ENCODE data around the gene SCARF1.
A peak's percentile ranks its signal among the peaks of the same experiment; 100 is the strongest.

SCARF1 gene

GRCh38 chr17:1643293-1643998 lies 2.1 kb downstream of the SCARF1 start:
- DNase-seq (ENCODE audit: low read depth, low spot score), result no peak
- TF ChIP-seq EZH2 (IDR thresholded peaks at IDR 0.05), result no peak
- Histone ChIP-seq H3K4me3 (peak overlapping the region; percentile 62), H3K27ac (no peak overlapping the region), H3K36me3 (ENCODE audit: insufficient read depth, low read length) (no peaks in the 10 kb centered on the region), H3K9ac (ENCODE audit: insufficient read length) (no peak overlapping the region), H3K9me3 (ENCODE audit: low read depth, low read length) (no peaks in the 10 kb centered on the region)

- no peak overlapping the region for H3K4me3 ChIP-seq
- DNase-seq (ENCODE audit: low read depth, low spot score), result no peak
- no peak overlapping the region for H3K27ac ChIP-seq
- TF ChIP-seq POLR2AphosphoS5 (IDR thresholded peaks at IDR 0.05; ENCODE audit: borderline replicate concordance, low read depth, low read length) (no peak), EZH2 (IDR thresholded peaks at IDR 0.05) (no peak), FOXP2 (optimal IDR thresholded peaks at IDR 0.05; ENCODE audit: control extremely low read depth, extremely low read length, insufficient read depth) (no peak)
- H3K36me3 ChIP-seq (ENCODE audit: insufficient read depth, low read length), result no peaks in the 10 kb centered on the region
- H3K9ac ChIP-seq (ENCODE audit: insufficient read length), result no peak overlapping the region
- no peaks in the 10 kb centered on the region for H3K9me3 ChIP-seq (ENCODE audit: low read depth, low read length)
Measured at GRCh38 chr17:1641065-1641403, 4.5 kb downstream of the SCARF1 start.

- Histone ChIP-seq H3K27ac (no peak overlapping the region), H3K9me3 (ENCODE audit: low read depth, low read length) (no peaks in the 10 kb centered on the region), H3K4me3 (no peak overlapping the region), H3K9ac (ENCODE audit: insufficient read length) (no peak overlapping the region), H3K36me3 (ENCODE audit: insufficient read depth, low read length) (no peaks in the 10 kb centered on the region)
- DNase-seq (ENCODE audit: low read depth, low spot score), result no peak
- no peak for TF ChIP-seq POLR2AphosphoS5 (IDR thresholded peaks at IDR 0.05; ENCODE audit: borderline replicate concordance, low read depth, low read length)
- TF ChIP-seq EZH2 (IDR thresholded peaks at IDR 0.05), result no peak
- TF ChIP-seq FOXP2 (optimal IDR thresholded peaks at IDR 0.05; ENCODE audit: control extremely low read depth, extremely low read length, insufficient read depth), result no peak
Measured at GRCh38 chr17:1640329-1641064, 5.0 kb downstream of the SCARF1 start.

- TF ChIP-seq FOXP2 (optimal IDR thresholded peaks at IDR 0.05; ENCODE audit: control extremely low read depth, extremely low read length, insufficient read depth) (no peak), EZH2 (IDR thresholded peaks at IDR 0.05) (no peak), POLR2AphosphoS5 (IDR thresholded peaks at IDR 0.05; ENCODE audit: borderline replicate concordance, low read depth, low read length) (no peak)
- no peak overlapping the region for H3K4me3 ChIP-seq
- DNase-seq (ENCODE audit: low read depth, low spot score), result no peak
- no peaks in the 10 kb centered on the region for H3K36me3 ChIP-seq (ENCODE audit: insufficient read depth, low read length)
- no peaks in the 10 kb centered on the region for H3K9me3 ChIP-seq (ENCODE audit: low read depth, low read length)
- no peak overlapping the region for H3K9ac ChIP-seq (ENCODE audit: insufficient read length)
- no peak overlapping the region for H3K27ac ChIP-seq
Measured at GRCh38 chr17:1639549-1640180, 5.9 kb downstream of the SCARF1 start.

- no peak overlapping the region for H3K9ac ChIP-seq (ENCODE audit: insufficient read length)
- H3K27ac ChIP-seq, result no peak overlapping the region
- no peak for DNase-seq (ENCODE audit: low read depth, low spot score)
- H3K9me3 ChIP-seq (ENCODE audit: low read depth, low read length), result no peaks in the 10 kb centered on the region
- no peak overlapping the region for H3K4me3 ChIP-seq
- no peaks in the 10 kb centered on the region for H3K36me3 ChIP-seq (ENCODE audit: insufficient read depth, low read length)
- TF ChIP-seq POLR2AphosphoS5 (IDR thresholded peaks at IDR 0.05; ENCODE audit: borderline replicate concordance, low read depth, low read length) (no peak), FOXP2 (optimal IDR thresholded peaks at IDR 0.05; ENCODE audit: control extremely low read depth, extremely low read length, insufficient read depth) (no peak), EZH2 (IDR thresholded peaks at IDR 0.05) (no peak)
Measured at GRCh38 chr17:1638624-1639300, 6.8 kb downstream of the SCARF1 start.

GRCh38 chr17:1638171-1638590 lies 7.4 kb downstream of the SCARF1 start:
- H3K36me3 ChIP-seq (ENCODE audit: insufficient read depth, low read length), result no peaks in the 10 kb centered on the region
- TF ChIP-seq FOXP2 (optimal IDR thresholded peaks at IDR 0.05; ENCODE audit: control extremely low read depth, extremely low read length, insufficient read depth), result no peak
- TF ChIP-seq EZH2 (IDR thresholded peaks at IDR 0.05), result no peak
- no peak for TF ChIP-seq POLR2AphosphoS5 (IDR thresholded peaks at IDR 0.05; ENCODE audit: borderline replicate concordance, low read depth, low read length)
- no peak overlapping the region for H3K27ac ChIP-seq
- DNase-seq (ENCODE audit: low read depth, low spot score), result no peak
- H3K9ac ChIP-seq (ENCODE audit: insufficient read length), result no peak overlapping the region
- H3K9me3 ChIP-seq (ENCODE audit: low read depth, low read length), result no peaks in the 10 kb centered on the region
- no peak overlapping the region for H3K4me3 ChIP-seq

- Histone ChIP-seq H3K4me3 (no peak overlapping the region), H3K9ac (ENCODE audit: insufficient read length) (no peak overlapping the region), H3K36me3 (ENCODE audit: insufficient read depth, low read length) (no peaks in the 10 kb centered on the region), H3K27ac (no peak overlapping the region), H3K9me3 (ENCODE audit: low read depth, low read length) (no peaks in the 10 kb centered on the region)
- DNase-seq (ENCODE audit: low read depth, low spot score), result no peak
- TF ChIP-seq EZH2 (IDR thresholded peaks at IDR 0.05) (no peak), POLR2AphosphoS5 (IDR thresholded peaks at IDR 0.05; ENCODE audit: borderline replicate concordance, low read depth, low read length) (no peak)
Measured at GRCh38 chr17:1636732-1637285, 8.7 kb downstream of the SCARF1 start.

Data from SK-N-MC (cell line).